Endodermal cell (in vitro differentiated cells): Measurements from ENCODE around the gene DPF3. TPM values are rescaled to one million over a fixed set of nuclear protein-coding genes. Genes with fewer than 3 reads are reported as not detected.

ENCODE experiments used
- DNase-seq: peaks from one replicate; pipeline ENCODE4 v3.0.0-alpha.2; 2017
- H3K27ac ChIP-seq: 2 replicates; pipeline ENCODE4 v1.5.1; 2013; ENCODE audit warnings: mild to moderate bottlenecking, low read depth, low read length, moderate library complexity
- H3K27me3 ChIP-seq: 2 replicates; pipeline ENCODE4 v1.6.1; 2013; ENCODE audit warnings: mild to moderate bottlenecking, low read length, moderate library complexity; ENCODE audit not compliant: insufficient read depth, control insufficient read depth, poor library complexity, severe bottlenecking
- H3K36me3 ChIP-seq: 2 replicates; pipeline ENCODE4 v1.7.0; 2013; ENCODE audit warnings: mild to moderate bottlenecking, low read length, moderate library complexity; ENCODE audit not compliant: control insufficient read depth, insufficient read depth
- H3K4me1 ChIP-seq: one replicate; pipeline ENCODE4 v1.7.0; 2013; ENCODE audit warnings: low read length; ENCODE audit not compliant: control insufficient read depth, insufficient read depth
- H3K4me3 ChIP-seq: 2 replicates; pipeline ENCODE4 v1.5.1; 2013; ENCODE audit warnings: mild to moderate bottlenecking, low read length, moderate library complexity
- H3K9ac ChIP-seq: 2 replicates; pipeline ENCODE4 v1.6.1; 2013; ENCODE audit warnings: mild to moderate bottlenecking, low read length, moderate library complexity; ENCODE audit not compliant: poor library complexity, severe bottlenecking; ENCODE audit errors: extremely low read depth
- H3K9me3 ChIP-seq: 2 replicates; pipeline ENCODE4 v1.6.1; 2013; ENCODE audit warnings: mild to moderate bottlenecking, low read length, moderate library complexity; ENCODE audit not compliant: control insufficient read depth
- H3K27ac Mint-ChIP-seq: 2 replicates; pipeline ENCODE4 v1.8.0; 2020; ENCODE audit warnings: mixed read lengths
- H3K27me3 Mint-ChIP-seq: 2 replicates; pipeline ENCODE4 v1.8.0; 2021; ENCODE audit warnings: mild to moderate bottlenecking, mixed read lengths; ENCODE audit not compliant: insufficient read depth
- H3K36me3 Mint-ChIP-seq: 2 replicates; pipeline ENCODE4 v1.8.0; 2020; ENCODE audit warnings: low read depth, mixed read lengths
- H3K4me1 Mint-ChIP-seq: 2 replicates; pipeline ENCODE4 v1.8.0; 2020; ENCODE audit warnings: mixed read lengths
- H3K4me3 Mint-ChIP-seq: 2 replicates; pipeline ENCODE4 v1.8.0; 2020; ENCODE audit warnings: mild to moderate bottlenecking, moderate library complexity, mixed read lengths
- H3K9me3 Mint-ChIP-seq: 2 replicates; pipeline ENCODE4 v1.8.0; 2020; ENCODE audit warnings: mild to moderate bottlenecking, mixed read lengths
- WGBS, 2 experiments: methylation state at CpG; one replicate each; pipeline versions ENCODE4 v1.1.5 to v1.1.7; 2013; ENCODE audit warnings: missing lambda C conversion rate in 2 of 2, mixed read lengths in 1 of 2; ENCODE audit not compliant: insufficient coverage in 1 of 2, insufficient read length in 1 of 2; 5-methylcytosine and 5-hydroxymethylcytosine counted together
- total RNA-seq, 2 donors: library from RNA; stranded (reverse); fragmentation: NEBNext Ultra II Directional in 1 of 2; extraction: Animal tissue kit (Norgen Biotek cat#: 25700) in 1 of 2; gene quantifications; 2 replicates in 1 of 2; 3 replicates in 1 of 2; pipeline ENCODE4 v1.2.1, GENCODE V29; 2021
- TF ChIP-seq, protein P1 (sequence below): fragments of 200-600 bp; sonication (generic); conservative IDR thresholded peaks from 2 replicates; pipeline ENCODE4 v1.5.0; 2021; ENCODE audit warnings: antibody characterized with exemption, mild to moderate bottlenecking

DPF3 gene
- total RNA-seq, 2 donors from 2014 or later, result not detected

GRCh38 chr14:72747652-72748051 is 146.2 kb downstream of the DPF3 start:
- H3K27ac ChIP-seq, result no peak overlapping the region
- TF ChIP-seq, protein P1, sequence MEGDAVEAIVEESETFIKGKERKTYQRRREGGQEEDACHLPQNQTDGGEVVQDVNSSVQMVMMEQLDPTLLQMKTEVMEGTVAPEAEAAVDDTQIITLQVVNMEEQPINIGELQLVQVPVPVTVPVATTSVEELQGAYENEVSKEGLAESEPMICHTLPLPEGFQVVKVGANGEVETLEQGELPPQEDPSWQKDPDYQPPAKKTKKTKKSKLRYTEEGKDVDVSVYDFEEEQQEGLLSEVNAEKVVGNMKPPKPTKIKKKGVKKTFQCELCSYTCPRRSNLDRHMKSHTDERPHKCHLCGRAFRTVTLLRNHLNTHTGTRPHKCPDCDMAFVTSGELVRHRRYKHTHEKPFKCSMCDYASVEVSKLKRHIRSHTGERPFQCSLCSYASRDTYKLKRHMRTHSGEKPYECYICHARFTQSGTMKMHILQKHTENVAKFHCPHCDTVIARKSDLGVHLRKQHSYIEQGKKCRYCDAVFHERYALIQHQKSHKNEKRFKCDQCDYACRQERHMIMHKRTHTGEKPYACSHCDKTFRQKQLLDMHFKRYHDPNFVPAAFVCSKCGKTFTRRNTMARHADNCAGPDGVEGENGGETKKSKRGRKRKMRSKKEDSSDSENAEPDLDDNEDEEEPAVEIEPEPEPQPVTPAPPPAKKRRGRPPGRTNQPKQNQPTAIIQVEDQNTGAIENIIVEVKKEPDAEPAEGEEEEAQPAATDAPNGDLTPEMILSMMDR, result no peak
- H3K4me1 ChIP-seq, result no peaks in the 10 kb centered on the region
- Mint-ChIP-seq H3K4me3 (no peak overlapping the region), H3K9me3 (peaks cover 26% of the 10 kb centered on the region), H3K27me3 (peaks cover 11% of the 10 kb centered on the region), H3K27ac (no peak overlapping the region), H3K4me1 (no peaks in the 10 kb centered on the region), H3K36me3 (peaks cover 5% of the 10 kb centered on the region)
- no peaks in the 10 kb centered on the region for H3K36me3 ChIP-seq
- DNase-seq, result no peak
- H3K9ac ChIP-seq, result no peak overlapping the region
- H3K4me3 ChIP-seq, result no peak overlapping the region
- H3K9me3 ChIP-seq, result no peaks in the 10 kb centered on the region
- no peaks in the 10 kb centered on the region for H3K27me3 ChIP-seq
- WGBS, 2 experiments, result 70 to 100% methylated on average over 1 to 3 of the region's 3 CpGs

DNA sequence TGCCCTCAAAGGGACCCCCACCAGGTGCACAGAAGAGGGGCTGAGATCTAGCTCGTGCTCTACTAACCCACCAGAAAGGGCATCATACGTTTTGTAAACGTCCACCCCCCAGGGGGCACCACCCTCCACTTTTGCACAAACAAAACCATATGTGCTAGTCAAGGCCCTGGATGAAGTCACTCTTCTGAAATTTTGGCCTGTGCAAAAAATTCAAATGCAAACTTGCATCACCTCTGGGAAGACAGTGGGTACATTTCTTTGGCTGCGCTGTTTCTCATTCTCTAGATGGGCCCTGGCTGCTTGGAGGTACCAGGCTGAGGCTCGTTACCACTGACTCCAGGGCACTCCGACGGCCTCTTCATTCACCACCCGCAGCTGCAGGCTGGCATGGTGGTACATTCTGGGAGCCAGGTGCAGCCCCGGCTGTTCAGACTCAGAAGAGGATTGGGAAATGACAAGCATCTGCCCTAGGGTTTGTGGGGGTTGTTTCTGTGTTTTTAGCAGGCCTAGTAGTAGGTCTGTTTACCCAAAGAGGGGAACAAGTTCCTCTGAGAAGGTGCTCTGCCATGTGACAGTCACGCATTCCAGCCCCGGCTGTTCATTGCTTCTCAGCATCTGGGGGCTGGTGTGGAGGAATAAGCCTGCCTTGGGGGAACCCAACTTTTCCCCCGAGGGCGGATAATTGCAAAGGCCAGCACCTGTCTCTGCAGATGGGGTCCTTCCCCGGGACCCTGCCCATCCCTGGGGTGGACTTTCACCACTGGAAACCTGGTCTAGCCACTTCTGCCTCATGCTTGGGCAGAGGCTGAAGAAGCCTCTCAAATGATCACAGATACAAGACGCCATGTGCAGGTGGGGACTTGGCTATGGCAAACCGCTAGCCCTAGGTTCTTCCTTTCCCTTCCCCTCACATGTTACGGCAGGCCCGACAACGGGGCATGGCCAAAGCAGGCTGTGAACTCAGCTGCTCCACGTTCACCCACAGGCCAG is 147.6 kb downstream of the DPF3 start:
- Mint-ChIP-seq H3K36me3 (peaks cover 5% of the 10 kb centered on the region), H3K4me1 (no peaks in the 10 kb centered on the region), H3K27me3 (peaks cover 3% of the 10 kb centered on the region), H3K27ac (no peak overlapping the region), H3K9me3 (peaks cover 26% of the 10 kb centered on the region), H3K4me3 (no peak overlapping the region)
- no peak for DNase-seq
- Histone ChIP-seq H3K4me3 (no peak overlapping the region), H3K9ac (no peak overlapping the region), H3K27ac (no peak overlapping the region), H3K9me3 (no peaks in the 10 kb centered on the region), H3K27me3 (no peaks in the 10 kb centered on the region), H3K4me1 (no peaks in the 10 kb centered on the region), H3K36me3 (no peaks in the 10 kb centered on the region)
- TF ChIP-seq, protein P1, result no peak
- WGBS, 2 experiments, result 86 to 98% methylated on average over 12 to 20 of the region's 20 CpGs

GRCh38 chr14:72745546-72745945 is 148.4 kb downstream of the DPF3 start:
- DNase-seq, result no peak
- 72 to 97% methylated on average over 4 to 5 of the region's 5 CpGs for WGBS, 2 experiments
- Histone ChIP-seq H3K4me3 (no peak overlapping the region), H3K27ac (no peak overlapping the region), H3K27me3 (no peaks in the 10 kb centered on the region), H3K36me3 (no peaks in the 10 kb centered on the region), H3K9ac (no peak overlapping the region), H3K9me3 (no peaks in the 10 kb centered on the region), H3K4me1 (no peaks in the 10 kb centered on the region)
- peaks cover 26% of the 10 kb centered on the region for H3K9me3 Mint-ChIP-seq
- TF ChIP-seq, protein P1, result no peak
- H3K36me3 Mint-ChIP-seq, result peaks cover 5% of the 10 kb centered on the region
- no peak overlapping the region for H3K4me3 Mint-ChIP-seq
- peaks cover 3% of the 10 kb centered on the region for H3K27me3 Mint-ChIP-seq
- no peaks in the 10 kb centered on the region for H3K4me1 Mint-ChIP-seq
- H3K27ac Mint-ChIP-seq, result no peak overlapping the region
